Neural progenitor cell (in vitro differentiated cells): Measurements from ENCODE around the gene FOXK1.

ENCODE experiments used
- EZH2 ChIP-seq: fragments of 200-600 bp; sonication (generic); IDR thresholded peaks from 2 replicates; pipeline ENCODE4 v1.6.1; 2017; ENCODE audit warnings: antibody characterized with exemption, mild to moderate bottlenecking, moderate library complexity
- EZH2phosphoT487 ChIP-seq: fragments of 200-600 bp; sonication (generic); IDR thresholded peaks from 2 replicates; pipeline ENCODE4 v1.6.1; 2017; ENCODE audit warnings: antibody characterized with exemption
- TF ChIP-seq, protein P1 (sequence below): fragments of 200-600 bp; sonication (generic); IDR thresholded peaks from 2 replicates; pipeline ENCODE4 v1.5.1; 2017; ENCODE audit warnings: antibody characterized with exemption, mild to moderate bottlenecking

DNA sequence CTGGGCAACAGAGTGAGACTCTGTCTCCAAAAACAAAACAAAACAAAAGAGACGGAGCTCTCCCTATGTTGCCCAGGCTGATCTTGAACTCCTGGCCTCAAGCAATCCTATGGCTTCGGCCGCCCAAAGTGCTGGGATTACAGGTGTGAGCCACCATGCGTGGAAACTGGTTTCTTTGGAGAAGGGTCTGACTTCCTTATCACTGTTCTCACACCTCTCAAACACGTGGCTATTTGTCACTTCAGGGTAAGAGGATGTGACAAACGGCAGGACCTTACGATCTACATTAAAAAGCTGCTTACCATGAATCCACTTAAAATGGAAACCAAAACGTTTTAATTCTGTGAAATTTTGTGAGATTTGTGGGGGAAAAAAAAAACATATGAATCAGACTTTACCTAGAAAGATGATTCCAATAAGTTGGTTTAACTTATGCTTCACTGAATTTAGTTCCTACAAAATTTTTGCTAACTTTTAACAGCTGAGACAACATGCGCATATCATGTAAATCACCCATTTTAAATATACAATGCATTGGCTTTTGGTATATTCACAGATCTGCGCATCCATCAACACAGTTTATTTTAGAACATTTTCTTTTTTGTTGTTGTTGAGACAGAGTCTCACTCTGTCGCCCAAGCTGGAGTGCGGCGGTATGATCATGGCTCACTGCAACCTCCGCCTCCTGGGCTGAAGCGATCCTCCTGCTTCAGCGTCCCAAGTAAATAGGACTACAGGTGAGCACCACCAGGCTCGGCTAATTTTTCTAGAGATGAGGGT is 18.7 kb upstream of the FOXK1 start:
- no peak for TF ChIP-seq EZH2
- TF ChIP-seq, protein P1, sequence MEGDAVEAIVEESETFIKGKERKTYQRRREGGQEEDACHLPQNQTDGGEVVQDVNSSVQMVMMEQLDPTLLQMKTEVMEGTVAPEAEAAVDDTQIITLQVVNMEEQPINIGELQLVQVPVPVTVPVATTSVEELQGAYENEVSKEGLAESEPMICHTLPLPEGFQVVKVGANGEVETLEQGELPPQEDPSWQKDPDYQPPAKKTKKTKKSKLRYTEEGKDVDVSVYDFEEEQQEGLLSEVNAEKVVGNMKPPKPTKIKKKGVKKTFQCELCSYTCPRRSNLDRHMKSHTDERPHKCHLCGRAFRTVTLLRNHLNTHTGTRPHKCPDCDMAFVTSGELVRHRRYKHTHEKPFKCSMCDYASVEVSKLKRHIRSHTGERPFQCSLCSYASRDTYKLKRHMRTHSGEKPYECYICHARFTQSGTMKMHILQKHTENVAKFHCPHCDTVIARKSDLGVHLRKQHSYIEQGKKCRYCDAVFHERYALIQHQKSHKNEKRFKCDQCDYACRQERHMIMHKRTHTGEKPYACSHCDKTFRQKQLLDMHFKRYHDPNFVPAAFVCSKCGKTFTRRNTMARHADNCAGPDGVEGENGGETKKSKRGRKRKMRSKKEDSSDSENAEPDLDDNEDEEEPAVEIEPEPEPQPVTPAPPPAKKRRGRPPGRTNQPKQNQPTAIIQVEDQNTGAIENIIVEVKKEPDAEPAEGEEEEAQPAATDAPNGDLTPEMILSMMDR = no peak
- TF ChIP-seq EZH2phosphoT487 = no peak
